ES-I3 (cell line): ENCODE results near the gene MAP1LC3B.

Source experiments
- H3K36me3 ChIP-seq: 2 replicates; pipeline ENCODE4 v1.6.1; 2013; ENCODE audit warnings: mild to moderate bottlenecking, low read length, control low read depth, moderate library complexity; ENCODE audit not compliant: insufficient read depth
- H3K4me1 ChIP-seq: 2 replicates; pipeline ENCODE4 v1.6.1; 2013; ENCODE audit warnings: mild to moderate bottlenecking, control low read depth, low read length; ENCODE audit not compliant: insufficient read depth
- H3K9ac ChIP-seq: 2 replicates; pipeline ENCODE4 v1.6.1; 2013; ENCODE audit warnings: low read depth, mild to moderate bottlenecking, low read length, moderate library complexity
- H3K9me3 ChIP-seq: 2 replicates; pipeline ENCODE4 v1.6.1; 2013; ENCODE audit warnings: mild to moderate bottlenecking, low read length, moderate library complexity; ENCODE audit not compliant: control insufficient read depth, insufficient read depth

MAP1LC3B gene

GRCh38 chr16:87395181-87395842 lies 3.2 kb downstream of the MAP1LC3B start:
- H3K9me3 ChIP-seq: no peaks in the 10 kb centered on the region
- no peak overlapping the region for H3K9ac ChIP-seq
- peaks cover 3% of the 10 kb centered on the region for H3K36me3 ChIP-seq
- 0 out of 2 replicates have a peak, but pooled peaks cover 6% of the 10 kb centered on the region for H3K4me1 ChIP-seq

DNA sequence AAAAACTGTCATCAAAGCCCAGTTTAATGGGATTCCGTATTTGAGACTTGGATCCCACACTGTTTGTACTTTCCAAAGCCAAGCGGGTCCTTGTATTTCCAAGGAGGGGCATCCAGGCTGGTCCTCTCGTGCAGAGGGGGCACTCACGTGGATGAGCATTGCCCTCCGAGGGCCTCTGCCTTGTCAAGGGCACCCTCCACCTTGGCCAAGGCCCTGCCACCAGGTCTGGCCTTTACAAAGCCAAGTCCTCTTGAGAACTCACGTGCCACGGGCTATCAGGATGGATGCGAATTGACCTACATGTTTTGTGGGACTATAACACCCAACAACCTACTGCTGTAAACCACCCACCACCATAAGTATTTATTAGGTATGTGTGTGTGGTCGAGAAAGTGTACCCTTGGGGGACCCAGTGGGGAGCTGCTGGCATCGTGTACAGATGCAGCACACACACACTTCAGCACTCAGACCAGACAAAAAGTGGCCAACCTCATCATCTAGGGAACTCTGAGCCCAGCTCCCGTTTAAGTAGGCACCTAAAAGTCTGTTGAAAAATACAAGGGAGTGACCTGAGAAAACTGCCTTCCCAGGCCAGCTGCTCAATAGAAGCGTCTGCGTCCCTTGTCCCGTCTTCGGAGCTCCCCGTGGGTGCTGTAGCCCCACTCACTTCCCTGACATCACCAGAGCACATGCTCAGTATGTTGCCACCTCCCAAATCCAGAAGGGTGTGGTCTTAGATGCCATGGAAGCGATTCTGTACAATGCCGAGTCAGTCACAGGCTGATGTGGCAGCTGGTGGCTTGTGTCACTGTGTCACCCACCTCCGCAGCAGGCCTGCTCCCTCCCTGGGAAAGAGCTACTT lies 12.9 kb downstream of the MAP1LC3B start:
- H3K9ac ChIP-seq: no peak overlapping the region
- H3K9me3 ChIP-seq: no peaks in the 10 kb centered on the region
- no peaks in the 10 kb centered on the region for H3K4me1 ChIP-seq
- peaks cover 20% of the 10 kb centered on the region; the same call in 1 of the 2 replicates for H3K36me3 ChIP-seq

- H3K36me3 ChIP-seq: peaks cover 20% of the 10 kb centered on the region; the same call in 1 of the 2 replicates
- no peaks in the 10 kb centered on the region for H3K4me1 ChIP-seq
- no peaks in the 10 kb centered on the region for H3K9me3 ChIP-seq
- no peak overlapping the region for H3K9ac ChIP-seq
Measured at GRCh38 chr16:87406495-87407088, 14.5 kb downstream of the MAP1LC3B start.

GRCh38 chr16:87407511-87408112 lies 15.5 kb downstream of the MAP1LC3B start:
- Histone ChIP-seq H3K9me3 (no peaks in the 10 kb centered on the region), H3K36me3 (peaks cover 20% of the 10 kb centered on the region), H3K9ac (no peak overlapping the region), H3K4me1 (no peaks in the 10 kb centered on the region)

- H3K9ac ChIP-seq: no peak overlapping the region
- peaks cover 15% of the 10 kb centered on the region for H3K36me3 ChIP-seq
- H3K4me1 ChIP-seq: no peaks in the 10 kb centered on the region
- H3K9me3 ChIP-seq: no peaks in the 10 kb centered on the region
Measured at GRCh38 chr16:87409153-87409552, 17.0 kb downstream of the MAP1LC3B start.

GRCh38 chr16:87409781-87410180 lies 17.6 kb downstream of the MAP1LC3B start:
- no peaks in the 10 kb centered on the region for H3K4me1 ChIP-seq
- H3K9me3 ChIP-seq: no peaks in the 10 kb centered on the region
- peaks cover 14% of the 10 kb centered on the region for H3K36me3 ChIP-seq
- H3K9ac ChIP-seq: no peak overlapping the region

DNA sequence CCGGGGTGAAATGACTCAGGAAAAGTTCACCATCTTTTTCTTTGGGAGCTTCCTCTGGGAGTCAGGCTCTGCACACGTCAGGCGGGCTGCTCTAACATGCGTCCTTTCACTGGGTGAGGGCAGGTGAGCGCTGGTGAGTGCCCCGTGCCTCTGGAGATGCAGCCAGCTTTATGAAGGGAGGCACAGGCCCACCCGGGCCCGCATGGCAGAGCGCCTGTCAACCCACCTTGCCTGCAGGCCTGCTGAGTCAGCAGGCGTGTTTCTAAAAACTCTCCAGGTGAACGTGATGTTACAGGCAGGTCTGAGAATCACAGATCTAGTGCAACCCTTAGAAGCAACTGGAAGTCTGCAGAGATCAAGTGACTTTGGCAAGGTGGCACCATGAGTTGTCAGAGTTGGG lies 18.4 kb downstream of the MAP1LC3B start:
- no peaks in the 10 kb centered on the region for H3K9me3 ChIP-seq
- peaks cover 14% of the 10 kb centered on the region for H3K36me3 ChIP-seq

DNA sequence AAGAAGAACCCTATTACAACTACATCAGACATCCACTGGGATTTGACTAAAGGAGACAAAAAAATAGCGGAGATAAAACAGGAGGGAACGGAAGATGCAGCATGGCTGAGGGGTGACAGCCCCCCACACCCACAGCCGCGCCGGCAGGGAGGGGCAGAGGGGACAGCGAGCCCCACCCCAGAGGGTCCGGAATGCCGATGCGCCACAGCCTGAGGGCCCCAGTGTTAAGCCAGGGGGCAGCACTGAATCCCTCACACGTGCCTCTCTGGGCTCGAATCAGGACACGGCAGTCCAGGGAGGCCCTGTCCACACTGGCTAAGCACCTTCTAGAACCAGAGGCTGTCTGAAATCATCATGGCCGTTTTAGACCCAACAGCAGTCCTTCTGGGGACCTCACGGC lies 18.8 kb downstream of the MAP1LC3B start:
- peaks cover 14% of the 10 kb centered on the region for H3K36me3 ChIP-seq
- H3K9me3 ChIP-seq: no peaks in the 10 kb centered on the region
- no peak overlapping the region for H3K9ac ChIP-seq
- H3K4me1 ChIP-seq: no peaks in the 10 kb centered on the region

More for the DNA sequence above, 18.4 kb downstream of the MAP1LC3B start:
- H3K9ac ChIP-seq: no peak overlapping the region
- H3K4me1 ChIP-seq: no peaks in the 10 kb centered on the region

GRCh38 chr16:87411375-87412271 lies 19.5 kb downstream of the MAP1LC3B start:
- Histone ChIP-seq H3K36me3 (peaks cover 11% of the 10 kb centered on the region), H3K9ac (no peak overlapping the region), H3K4me1 (no peaks in the 10 kb centered on the region), H3K9me3 (no peaks in the 10 kb centered on the region)

GRCh38 chr16:87412371-87412995 lies 20.3 kb downstream of the MAP1LC3B start:
- Histone ChIP-seq H3K9ac (no peak overlapping the region), H3K4me1 (no peaks in the 10 kb centered on the region), H3K36me3 (peaks cover 5% of the 10 kb centered on the region), H3K9me3 (no peaks in the 10 kb centered on the region)

DNA sequence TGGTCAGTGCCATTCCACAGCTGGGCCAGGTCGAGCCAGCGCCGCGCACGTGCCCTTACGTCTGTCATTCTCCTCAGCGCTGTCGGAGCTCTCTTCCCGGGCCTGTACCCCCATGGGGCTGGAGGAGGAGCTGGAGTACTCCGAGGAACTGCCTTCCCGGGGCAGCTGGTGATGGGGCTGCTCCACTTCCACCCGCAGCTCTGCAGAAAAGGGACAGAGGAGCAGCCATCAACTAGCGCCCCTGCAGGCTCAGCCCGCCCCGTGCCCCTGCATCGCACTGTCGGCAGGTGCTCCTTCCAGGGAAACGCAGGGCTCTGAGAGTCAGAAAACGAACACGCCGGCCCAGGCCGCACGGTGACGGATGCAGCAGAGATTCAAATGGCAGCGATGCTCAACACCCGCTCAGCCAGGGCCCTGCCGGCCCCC lies 20.9 kb downstream of the MAP1LC3B start:
- no peak overlapping the region for H3K9ac ChIP-seq
- H3K9me3 ChIP-seq: no peaks in the 10 kb centered on the region
- H3K4me1 ChIP-seq: no peaks in the 10 kb centered on the region
- H3K36me3 ChIP-seq: no peaks in the 10 kb centered on the region; the same call in 1 of the 2 replicates

- H3K9me3 ChIP-seq: no peaks in the 10 kb centered on the region
- H3K36me3 ChIP-seq: no peaks in the 10 kb centered on the region; the same call in 1 of the 2 replicates
- no peak overlapping the region for H3K9ac ChIP-seq
Measured at GRCh38 chr16:87414251-87414680, 22.1 kb downstream of the MAP1LC3B start.

DNA sequence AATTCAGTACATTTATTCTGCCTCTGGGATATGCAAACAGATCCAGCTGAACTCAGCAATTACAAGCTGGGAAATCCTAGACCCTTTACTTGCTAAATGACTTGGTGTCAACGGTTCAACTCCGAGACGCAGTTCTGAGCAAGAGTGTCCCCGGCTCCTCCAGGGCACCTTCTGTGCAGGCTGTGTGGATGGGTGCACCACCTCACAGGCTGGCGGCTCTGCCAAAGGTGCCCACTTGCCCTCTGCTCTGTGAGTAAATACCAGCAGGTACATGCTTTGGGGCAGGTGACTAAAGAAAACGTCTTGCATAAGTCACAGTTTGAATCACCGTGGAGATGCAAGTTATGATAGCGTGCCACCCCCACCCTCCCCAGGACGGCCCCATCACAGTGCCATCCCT lies 23.3 kb downstream of the MAP1LC3B start:
- Histone ChIP-seq H3K9me3 (no peaks in the 10 kb centered on the region), H3K9ac (no peak overlapping the region), H3K4me1 (no peaks in the 10 kb centered on the region), H3K36me3 (no peaks in the 10 kb centered on the region; the same call in 1 of the 2 replicates)

More at GRCh38 chr16:87414251-87414680, 22.1 kb downstream of the MAP1LC3B start:
- no peaks in the 10 kb centered on the region for H3K4me1 ChIP-seq
